HEK293 (cell line): ENCODE measurements around the gene TMEFF1.

Experiments
- CTCF ChIA-PET: fragments of 350-600 bp; formaldehyde crosslinking; extraction: SDS; loops from one replicate; lab custom pipeline; 2021; ENCODE audit warnings: antibody characterized with exemption; lab: Yijun Ruan, JAX
- POLR2A ChIA-PET: fragments of 300-600 bp; formaldehyde crosslinking; extraction: SDS; loops from one replicate; lab custom pipeline; 2020; ENCODE audit warnings: antibody characterized with exemption, inconsistent platforms; lab: Yijun Ruan, JAX
- H3K27ac ChIP-seq: fragments of 200-500 bp; sonication (Bioruptor generic); 2 replicates; pipeline ENCODE4 v1.5.1; 2014; ENCODE audit warnings: low read depth, low read length, control low read depth, inconsistent platforms; ENCODE audit errors: extremely low read depth
- H3K36me3 ChIP-seq, 2 experiments: fragments of 200-500 bp in 1 of 2; sonication (Bioruptor generic) in 1 of 2; 1 replicate in 1 of 2; 2 replicates in 1 of 2; pipeline ENCODE4 v1.5.1; 2014 to 2017; ENCODE audit warnings: inconsistent platforms in 2 of 2, low read length in 2 of 2; ENCODE audit not compliant: control insufficient read depth in 2 of 2, insufficient read depth in 1 of 2
- H3K4me1 ChIP-seq: fragments of 200-500 bp; sonication (Bioruptor generic); 2 replicates; pipeline ENCODE4 v1.5.1; 2014; ENCODE audit warnings: mild to moderate bottlenecking, low read length, inconsistent platforms; ENCODE audit not compliant: control insufficient read depth, insufficient read depth
- H3K4me3 ChIP-seq: 2 replicates; pipeline ENCODE4 v1.5.1; 2011; ENCODE audit warnings: low read depth, mild to moderate bottlenecking, control low read depth, low read length, moderate library complexity
- H3K9me3 ChIP-seq: fragments of 200-500 bp; sonication (Bioruptor generic); 2 replicates; pipeline ENCODE4 v1.5.1; 2014; ENCODE audit warnings: low read depth, low read length, inconsistent platforms; ENCODE audit not compliant: control insufficient read depth, insufficient read depth
- AEBP2 ChIP-seq: fragments of 450-650 bp; formaldehyde crosslinking; IDR thresholded peaks from 2 replicates; pipeline ENCODE4 v1.5.1; 2016; ENCODE audit warnings: missing biosample characterization, missing genetic modification characterization, borderline replicate concordance
- ATF2 ChIP-seq: fragments of 450-650 bp; formaldehyde crosslinking; IDR thresholded peaks from 2 replicates; pipeline ENCODE4 v1.5.1; 2016; ENCODE audit warnings: missing biosample characterization, missing genetic modification characterization, low read depth
- BCL6B ChIP-seq: fragments of 450-650 bp; formaldehyde crosslinking; IDR thresholded peaks from 2 replicates; pipeline ENCODE4 v1.5.1; 2017; ENCODE audit warnings: missing biosample characterization, missing genetic modification characterization
- REST ChIP-seq: fragments of 450-650 bp; formaldehyde crosslinking; IDR thresholded peaks from 2 replicates; pipeline ENCODE4 v1.5.1; 2016; ENCODE audit warnings: missing biosample characterization, missing genetic modification characterization
- TCF7L2 ChIP-seq: IDR thresholded peaks from 2 replicates; pipeline ENCODE4 v1.6.1; 2011; ENCODE audit warnings: low read depth, mild to moderate bottlenecking, inconsistent platforms, low read length, moderate library complexity, borderline replicate concordance
- WT1 ChIP-seq: fragments of 450-650 bp; formaldehyde crosslinking; IDR thresholded peaks from 2 replicates; pipeline ENCODE4 v1.5.1; 2016; ENCODE audit warnings: missing biosample characterization, missing genetic modification characterization
- ZFP41 ChIP-seq: fragments of 450-650 bp; formaldehyde crosslinking; IDR thresholded peaks from 2 replicates; pipeline ENCODE4 v1.5.1; 2016; ENCODE audit warnings: missing biosample characterization, missing genetic modification characterization, borderline replicate concordance
- ZNF211 ChIP-seq: fragments of 450-650 bp; formaldehyde crosslinking; IDR thresholded peaks from 2 replicates; pipeline ENCODE4 v1.5.1; 2016; ENCODE audit warnings: low read depth, missing biosample characterization, missing genetic modification characterization
- ZNF37A ChIP-seq: fragments of 450-650 bp; IDR thresholded peaks from 2 replicates; pipeline ENCODE4 v1.5.1; 2018; ENCODE audit warnings: missing biosample characterization, missing genetic modification characterization
- ZNF513 ChIP-seq: fragments of 450-650 bp; IDR thresholded peaks from 2 replicates; pipeline ENCODE4 v1.5.1; 2018; ENCODE audit warnings: missing biosample characterization, missing genetic modification characterization
- ZNF518A ChIP-seq: fragments of 450-650 bp; formaldehyde crosslinking; conservative IDR thresholded peaks from 2 replicates; pipeline ENCODE4 v1.5.1; 2016; ENCODE audit warnings: low read depth, missing biosample characterization, missing genetic modification characterization
- ZNF610 ChIP-seq: fragments of 450-650 bp; formaldehyde crosslinking; IDR thresholded peaks from 2 replicates; pipeline ENCODE4 v1.5.1; 2016; ENCODE audit warnings: missing biosample characterization, missing genetic modification characterization, borderline replicate concordance
- ZNF654 ChIP-seq: fragments of 450-650 bp; formaldehyde crosslinking; IDR thresholded peaks from 2 replicates; pipeline ENCODE4 v1.5.1; 2016; ENCODE audit warnings: low read depth, missing biosample characterization, missing genetic modification characterization

Gene TMEFF1

GRCh38 chr9:100602342-100602801 lies 129.4 kb downstream of the TMEFF1 start:
- no peak overlapping the region for H3K27ac ChIP-seq
- no peaks in the 10 kb centered on the region for H3K9me3 ChIP-seq
- H3K4me3 ChIP-seq, result no peak overlapping the region
- no peaks in the 10 kb centered on the region for H3K36me3 ChIP-seq
- CTCF ChIA-PET, result interaction anchor here (0.6 to 3.1 kb wide), 61 partner anchors 9 to 1437 kb away, joined by 3 to 65 read pairs (median 4); partner anchors contain the start of genes MSANTD3 and TEX10
- no peaks in the 10 kb centered on the region; the same call in 1 of the 2 replicates for H3K4me1 ChIP-seq
- POLR2A ChIA-PET, result interaction anchor here (0.5 to 0.6 kb wide), 2 partner anchors 160 to 551 kb away, joined by 3 read pairs; no protein-coding TSS in a partner anchor
- TF ChIP-seq REST (0 out of 2 replicates have a peak, but pooled peaks have one; percentile 32), ZNF610 (tag by site-specific recombination) (no peak), ZNF654 (tag by site-specific recombination) (peak; percentile 64), TCF7L2 (peak; percentile 93), ATF2 (tag by site-specific recombination) (no peak), AEBP2 (tag by site-specific recombination) (no peak), BCL6B (tag by site-specific recombination) (no peak), ZNF513 (tag by site-specific recombination) (no peak)

GRCh38 chr9:100605405-100605804 lies 132.5 kb downstream of the TMEFF1 start:
- Histone ChIP-seq H3K4me1 (no peaks in the 10 kb centered on the region; the same call in 1 of the 2 replicates), H3K27ac (no peak overlapping the region), H3K9me3 (no peaks in the 10 kb centered on the region), H3K4me3 (no peak overlapping the region), H3K36me3 (no peaks in the 10 kb centered on the region)
- ChIA-PET CTCF (interaction anchor here (1.1 to 1.5 kb wide), 2 partner anchors 10 to 13 kb away, joined by 3 to 4 read pairs; no protein-coding TSS in a partner anchor), POLR2A (no interaction called here)
- TF ChIP-seq ZNF518A (tag by site-specific recombination), result no peak
- no peak for TF ChIP-seq ZFP41 (tag by site-specific recombination)
- TF ChIP-seq ZNF37A, result no peak
- no peak for TF ChIP-seq ZNF211 (tag by site-specific recombination)
- TF ChIP-seq WT1 (tag by site-specific recombination), result no peak
